ENCODE results near the gene SLC35B3.

DNA sequence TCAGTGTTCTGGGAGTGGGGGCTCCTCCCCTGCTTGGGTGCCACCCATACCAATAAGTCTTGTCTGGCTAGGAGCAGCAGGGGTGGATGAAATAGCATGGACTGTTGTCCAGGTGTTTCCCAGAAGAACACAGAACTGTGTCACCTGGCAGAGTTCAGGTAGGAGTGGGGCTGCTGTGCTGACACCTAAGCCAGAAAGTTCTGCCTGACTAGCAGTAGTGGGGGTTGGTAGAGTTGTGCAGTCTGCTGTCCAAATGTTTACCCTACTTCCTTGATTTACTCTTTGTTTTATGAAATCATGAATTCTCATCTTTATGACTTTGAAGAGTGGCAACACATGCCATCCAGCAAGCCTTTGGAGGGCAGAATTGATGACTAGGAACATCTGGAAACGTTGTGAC lies 27.3 kb upstream of the SLC35B3 start:
- TF ChIP-seq SP1 (IDR thresholded peaks at IDR 0.05; ENCODE audit: low read depth), result no peak
- TF ChIP-seq MAX (IDR thresholded peaks at IDR 0.05), result no peak
- TF ChIP-seq, protein P1, sequence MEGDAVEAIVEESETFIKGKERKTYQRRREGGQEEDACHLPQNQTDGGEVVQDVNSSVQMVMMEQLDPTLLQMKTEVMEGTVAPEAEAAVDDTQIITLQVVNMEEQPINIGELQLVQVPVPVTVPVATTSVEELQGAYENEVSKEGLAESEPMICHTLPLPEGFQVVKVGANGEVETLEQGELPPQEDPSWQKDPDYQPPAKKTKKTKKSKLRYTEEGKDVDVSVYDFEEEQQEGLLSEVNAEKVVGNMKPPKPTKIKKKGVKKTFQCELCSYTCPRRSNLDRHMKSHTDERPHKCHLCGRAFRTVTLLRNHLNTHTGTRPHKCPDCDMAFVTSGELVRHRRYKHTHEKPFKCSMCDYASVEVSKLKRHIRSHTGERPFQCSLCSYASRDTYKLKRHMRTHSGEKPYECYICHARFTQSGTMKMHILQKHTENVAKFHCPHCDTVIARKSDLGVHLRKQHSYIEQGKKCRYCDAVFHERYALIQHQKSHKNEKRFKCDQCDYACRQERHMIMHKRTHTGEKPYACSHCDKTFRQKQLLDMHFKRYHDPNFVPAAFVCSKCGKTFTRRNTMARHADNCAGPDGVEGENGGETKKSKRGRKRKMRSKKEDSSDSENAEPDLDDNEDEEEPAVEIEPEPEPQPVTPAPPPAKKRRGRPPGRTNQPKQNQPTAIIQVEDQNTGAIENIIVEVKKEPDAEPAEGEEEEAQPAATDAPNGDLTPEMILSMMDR (IDR thresholded peaks at IDR 0.05 in 2 of 3, conservative IDR thresholded peaks at IDR 0.05 in 1 of 3; ENCODE audit: borderline replicate concordance in 1 of 3, insufficient read depth in 1 of 3, low read depth in 2 of 3, low read length in 2 of 3), result no peak
- TF ChIP-seq EZH2phosphoT487 (IDR thresholded peaks at IDR 0.05; ENCODE audit: borderline replicate concordance), result no peak
